RWPE2 (cell line): ENCODE data around the gene MYL5.

Experiments used
- ATAC-seq: fragments of 200-7000 bp; cut with Tn5 transposase; 3 replicates; pipeline ENCODE4 v1.9.1; 2021; ENCODE audit warnings: low read depth
- DNase-seq: peaks from one replicate; pipeline ENCODE4 v3.0.0-alpha.2; 2020; ENCODE audit warnings: low spot score
- H3K27ac ChIP-seq: fragments of 450-650 bp; 2 replicates; pipeline ENCODE4 v1.5.1; 2017; ENCODE audit warnings: mild to moderate bottlenecking; ENCODE audit not compliant: poor library complexity, severe bottlenecking
- H3K27me3 ChIP-seq: fragments of 250-450 bp; sonication (Bioruptor Pico); 2 replicates; pipeline ENCODE4 v1.5.1; 2021; ENCODE audit warnings: mild to moderate bottlenecking, moderate library complexity; ENCODE audit not compliant: insufficient read depth, poor library complexity, severe bottlenecking
- H3K36me3 ChIP-seq: fragments of 250-450 bp; sonication (Bioruptor Pico); 2 replicates; pipeline ENCODE4 v1.5.1; 2020; ENCODE audit warnings: low read depth, mild to moderate bottlenecking, moderate library complexity
- H3K4me1 ChIP-seq: fragments of 250-450 bp; sonication (Bioruptor Pico); 2 replicates; pipeline ENCODE4 v1.5.1; 2021; ENCODE audit warnings: mild to moderate bottlenecking, moderate library complexity; ENCODE audit not compliant: insufficient read depth, poor library complexity, severe bottlenecking
- H3K4me3 ChIP-seq: fragments of 250-450 bp; sonication (Bioruptor Pico); 2 replicates; pipeline ENCODE4 v1.5.1; 2021; ENCODE audit warnings: mild to moderate bottlenecking, moderate library complexity; ENCODE audit not compliant: severe bottlenecking
- H3K9me3 ChIP-seq: fragments of 250-450 bp; sonication (Bioruptor Pico); 2 replicates; pipeline ENCODE4 v1.5.1; 2021; ENCODE audit warnings: mild to moderate bottlenecking, moderate library complexity; ENCODE audit not compliant: severe bottlenecking
- CTCF ChIP-seq: fragments of 450-650 bp; IDR thresholded peaks from one replicate; pipeline ENCODE4 v1.5.1; 2017; ENCODE audit warnings: mild to moderate bottlenecking, moderate library complexity; ENCODE audit not compliant: poor library complexity, severe bottlenecking

The MYL5 gene

GRCh38 chr4:699816-700580 is 25.7 kb downstream of the MYL5 start:
- no peak for TF ChIP-seq CTCF
- Histone ChIP-seq H3K36me3 (no peaks in the 10 kb centered on the region), H3K27ac (peak overlapping the region; percentile 49), H3K4me1 (peaks cover 6% of the 10 kb centered on the region), H3K9me3 (no peaks in the 10 kb centered on the region), H3K4me3 (no peak overlapping the region), H3K27me3 (no peaks in the 10 kb centered on the region)
- ATAC-seq (no peak), DNase-seq (peak; percentile 35)

GRCh38 chr4:700587-701264 is 26.4 kb downstream of the MYL5 start:
- ATAC-seq, result no peak

GRCh38 chr4:702618-703048 is 28.3 kb downstream of the MYL5 start:
- no peak overlapping the region for H3K4me3 ChIP-seq
- TF ChIP-seq CTCF, result no peak
- no peak for ATAC-seq
- no peak for DNase-seq
- no peaks in the 10 kb centered on the region for H3K27me3 ChIP-seq
- peaks cover 6% of the 10 kb centered on the region for H3K4me1 ChIP-seq
- no peaks in the 10 kb centered on the region for H3K36me3 ChIP-seq
- no peak overlapping the region for H3K27ac ChIP-seq
- no peaks in the 10 kb centered on the region for H3K9me3 ChIP-seq

More at GRCh38 chr4:700587-701264, 26.4 kb downstream of the MYL5 start:
- DNase-seq, result peak; percentile 34
- H3K4me1 ChIP-seq, result peaks cover 6% of the 10 kb centered on the region
- H3K36me3 ChIP-seq, result no peaks in the 10 kb centered on the region
- H3K9me3 ChIP-seq, result no peaks in the 10 kb centered on the region
- H3K4me3 ChIP-seq, result no peak overlapping the region
- no peaks in the 10 kb centered on the region for H3K27me3 ChIP-seq
- no peak overlapping the region for H3K27ac ChIP-seq
- TF ChIP-seq CTCF, result no peak

DNA sequence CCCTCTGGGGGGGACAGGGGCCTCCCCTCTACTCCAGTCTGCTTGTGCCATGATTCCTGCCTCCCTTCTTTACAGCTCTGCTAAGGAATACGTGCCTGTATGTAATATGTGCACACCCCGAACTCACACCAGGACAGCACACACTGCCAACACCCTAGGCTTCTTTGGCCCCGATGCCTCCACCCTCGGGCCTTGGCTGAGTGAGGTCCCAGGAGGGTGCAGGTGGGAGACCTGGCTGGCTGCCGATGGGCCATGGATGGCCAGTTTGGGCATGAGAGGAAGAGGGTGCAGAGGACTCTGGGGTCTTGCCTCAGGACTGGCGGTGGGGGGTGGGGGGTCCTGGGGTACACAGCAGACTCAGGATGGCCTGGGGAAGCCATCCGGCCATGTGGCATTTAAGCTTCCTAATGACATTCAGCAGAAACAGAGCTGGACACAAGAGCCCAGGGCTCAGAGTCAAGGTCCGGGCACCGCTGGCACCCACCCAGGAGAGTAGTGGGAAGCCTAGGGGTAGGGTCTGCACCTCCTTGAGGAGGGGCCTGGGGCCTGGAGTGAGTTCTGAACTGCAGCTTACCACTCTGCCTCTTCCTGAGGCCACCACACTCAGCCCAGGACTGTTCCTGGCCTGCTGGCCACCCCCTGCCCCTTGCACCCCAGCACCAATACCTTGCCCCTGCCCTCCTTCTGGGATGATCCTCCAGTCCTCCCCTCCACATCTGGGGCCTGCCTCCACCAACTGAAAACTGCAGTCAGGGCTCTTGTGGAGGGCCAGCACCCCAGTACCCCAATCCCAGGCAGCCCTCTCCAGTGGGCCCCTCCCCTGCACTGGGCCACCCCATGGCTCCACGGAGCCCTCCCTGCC is 29.2 kb downstream of the MYL5 start:
- Histone ChIP-seq H3K4me1 (peaks cover 6% of the 10 kb centered on the region), H3K27me3 (no peaks in the 10 kb centered on the region), H3K9me3 (no peaks in the 10 kb centered on the region), H3K36me3 (peaks cover 3% of the 10 kb centered on the region; the same call in 1 of the 2 replicates), H3K4me3 (no peak overlapping the region), H3K27ac (no peak overlapping the region)
- ATAC-seq (no peak), DNase-seq (no peak)
- TF ChIP-seq CTCF, result no peak
